GM19452 (cell line): ENCODE data around the gene FAM184A.
A peak's percentile ranks its signal among the peaks of the same experiment; 100 is the strongest.
"Not testable (repeated sequence)": the region's sequence is repeated elsewhere in the genome, so short reads cannot be mapped to it uniquely, and the experiment has no call there.

Source experiments
- ATAC-seq: cut with Tn5 transposase; IDR thresholded peaks from one replicate; pipeline ENCODE4 v1.9.1; 2021; ENCODE audit not compliant: unreplicated experiment

Gene FAM184A, protein sequence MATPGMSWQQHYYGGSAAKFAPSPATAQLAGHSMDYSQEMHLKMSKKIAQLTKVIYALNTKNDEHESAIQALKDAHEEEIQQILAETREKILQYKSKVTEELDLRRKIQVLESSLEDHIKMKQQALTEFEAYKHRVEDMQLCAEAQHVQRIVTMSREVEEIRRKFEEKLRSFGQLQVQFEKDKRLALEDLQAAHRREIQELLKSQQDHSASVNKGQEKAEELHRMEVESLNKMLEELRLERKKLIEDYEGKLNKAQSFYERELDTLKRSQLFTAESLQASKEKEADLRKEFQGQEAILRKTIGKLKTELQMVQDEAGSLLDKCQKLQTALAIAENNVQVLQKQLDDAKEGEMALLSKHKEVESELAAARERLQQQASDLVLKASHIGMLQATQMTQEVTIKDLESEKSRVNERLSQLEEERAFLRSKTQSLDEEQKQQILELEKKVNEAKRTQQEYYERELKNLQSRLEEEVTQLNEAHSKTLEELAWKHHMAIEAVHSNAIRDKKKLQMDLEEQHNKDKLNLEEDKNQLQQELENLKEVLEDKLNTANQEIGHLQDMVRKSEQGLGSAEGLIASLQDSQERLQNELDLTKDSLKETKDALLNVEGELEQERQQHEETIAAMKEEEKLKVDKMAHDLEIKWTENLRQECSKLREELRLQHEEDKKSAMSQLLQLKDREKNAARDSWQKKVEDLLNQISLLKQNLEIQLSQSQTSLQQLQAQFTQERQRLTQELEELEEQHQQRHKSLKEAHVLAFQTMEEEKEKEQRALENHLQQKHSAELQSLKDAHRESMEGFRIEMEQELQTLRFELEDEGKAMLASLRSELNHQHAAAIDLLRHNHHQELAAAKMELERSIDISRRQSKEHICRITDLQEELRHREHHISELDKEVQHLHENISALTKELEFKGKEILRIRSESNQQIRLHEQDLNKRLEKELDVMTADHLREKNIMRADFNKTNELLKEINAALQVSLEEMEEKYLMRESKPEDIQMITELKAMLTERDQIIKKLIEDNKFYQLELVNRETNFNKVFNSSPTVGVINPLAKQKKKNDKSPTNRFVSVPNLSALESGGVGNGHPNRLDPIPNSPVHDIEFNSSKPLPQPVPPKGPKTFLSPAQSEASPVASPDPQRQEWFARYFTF

DNA sequence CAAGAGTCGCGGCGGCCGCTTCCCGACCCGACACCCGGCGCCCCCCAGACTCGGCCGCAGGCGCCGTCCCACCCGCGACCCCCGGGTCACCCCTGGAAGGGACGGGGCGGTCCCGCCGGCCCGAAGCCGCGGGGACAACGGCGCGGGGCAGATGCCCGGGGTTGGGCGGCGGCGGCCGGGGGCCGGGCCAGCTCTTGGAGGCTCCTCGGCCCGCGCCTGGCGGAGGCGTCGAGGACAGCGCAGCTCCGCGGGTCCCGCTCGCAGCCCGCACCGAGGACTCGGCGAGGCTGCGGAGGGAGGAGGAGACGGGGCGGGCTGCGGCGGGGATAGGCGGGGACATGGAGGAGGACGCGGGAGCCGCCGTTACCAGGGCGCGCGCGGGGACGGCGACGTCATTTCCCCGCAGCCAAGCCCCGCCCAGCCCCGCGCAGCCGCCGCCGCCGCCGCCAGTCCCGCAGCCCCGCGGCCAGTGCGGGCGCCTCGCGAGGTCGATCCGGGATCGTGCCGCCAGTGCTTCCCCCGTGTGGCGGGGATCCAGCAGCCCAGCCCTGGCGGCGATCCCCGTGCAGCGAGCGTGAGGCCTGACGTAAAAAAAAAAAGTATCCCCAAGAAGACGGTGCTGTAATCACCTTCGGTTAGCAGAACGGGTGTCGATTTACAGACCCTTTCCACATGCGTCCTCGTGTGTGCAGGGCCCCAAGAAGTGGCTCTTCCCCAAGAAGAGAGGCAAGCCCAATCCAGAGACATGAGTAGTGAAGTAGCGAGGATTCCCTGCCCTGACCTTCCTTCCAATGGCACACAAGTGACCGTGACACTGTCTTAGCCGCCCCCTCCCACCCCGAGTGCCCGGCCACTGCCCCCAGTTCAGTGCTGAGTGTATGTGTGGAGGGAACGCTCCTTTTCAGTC, at the start of gene FAM184A:
FAM184A (minus strand) TSS at position 289 of the 907 bp plus-strand sequence. CDS start 365 bp downstream, outside the sequence.
- ATAC-seq: peak; percentile 51

DNA sequence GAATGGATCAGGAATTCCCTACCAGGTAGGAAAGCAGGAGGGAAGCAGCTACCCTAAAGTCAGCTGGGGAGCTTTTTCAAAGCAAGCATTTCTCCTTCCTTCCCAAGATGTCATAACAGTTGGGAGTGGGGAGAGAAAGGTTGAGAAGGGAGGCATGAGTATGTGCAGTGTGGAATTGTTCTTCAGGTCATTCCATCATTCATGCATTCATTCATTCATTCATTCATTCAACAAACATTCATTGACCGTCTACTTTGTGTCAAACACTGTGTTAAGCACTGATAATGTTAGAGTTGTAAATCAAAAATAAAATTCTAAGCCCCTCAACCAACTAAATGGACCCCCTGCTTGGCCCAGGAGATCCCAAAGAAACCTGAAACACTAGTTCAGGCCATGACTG, 49.2 kb upstream of the FAM184A start:
- ATAC-seq: no peak

DNA sequence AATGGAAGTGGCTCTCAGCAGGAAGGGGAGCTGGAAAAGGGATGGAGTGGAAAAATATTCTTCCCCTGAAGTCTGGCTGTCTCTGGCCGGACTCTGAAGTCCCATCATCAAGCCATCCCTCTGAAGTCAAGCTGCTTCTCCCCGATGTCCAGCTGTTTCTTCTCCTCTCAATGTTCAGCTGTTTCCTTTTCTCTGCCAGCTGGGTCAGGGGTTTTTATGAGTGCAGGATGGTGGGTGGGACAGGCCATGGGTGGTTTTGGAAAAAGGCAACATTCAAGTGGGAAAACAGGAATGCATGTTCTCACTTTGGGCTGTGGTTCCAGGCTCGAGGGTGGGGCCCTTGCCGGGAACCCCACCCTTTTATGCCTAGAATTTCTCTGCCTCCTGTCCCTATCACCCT, 48.4 kb upstream of the FAM184A start:
- ATAC-seq: no peak

DNA sequence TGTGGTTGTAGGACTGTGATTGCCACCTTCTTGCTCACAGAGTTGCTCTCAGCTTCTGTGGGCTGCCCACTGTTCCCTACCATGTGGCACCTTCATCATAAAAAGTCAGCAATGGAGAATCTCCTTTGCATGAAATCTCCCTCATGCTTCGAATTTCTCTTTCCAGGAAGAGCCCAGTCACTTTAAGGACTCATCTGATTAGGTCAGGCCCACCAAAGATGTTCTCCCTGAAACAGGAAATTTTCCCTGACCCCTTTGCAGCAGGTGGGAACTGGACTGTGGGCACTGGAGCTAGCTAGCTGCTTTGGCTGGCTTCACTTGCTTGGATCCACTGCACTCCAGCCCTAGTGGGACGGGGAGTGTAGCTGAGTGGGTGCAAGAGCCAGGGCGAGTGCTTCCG, 47.7 kb upstream of the FAM184A start:
- no peak for ATAC-seq

DNA sequence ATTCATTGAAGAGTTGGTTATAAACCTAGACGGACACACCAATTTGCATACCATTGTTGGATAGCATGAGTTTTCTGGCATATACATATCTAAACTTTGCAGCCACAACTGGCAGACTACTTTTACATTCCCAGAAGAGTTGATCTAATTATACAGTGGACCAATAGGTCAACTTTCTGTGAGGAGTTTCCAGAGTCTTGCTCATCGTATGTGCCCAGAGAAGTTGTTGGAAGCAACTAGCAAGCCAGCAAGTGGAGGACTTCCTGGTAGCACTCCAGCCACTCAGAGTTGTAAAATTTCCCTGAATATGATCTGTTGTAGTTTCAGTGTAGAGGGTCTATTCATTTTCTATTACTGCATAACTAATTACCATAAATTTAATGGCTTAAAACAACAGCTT, 47.1 kb upstream of the FAM184A start:
- ATAC-seq: no peak

DNA sequence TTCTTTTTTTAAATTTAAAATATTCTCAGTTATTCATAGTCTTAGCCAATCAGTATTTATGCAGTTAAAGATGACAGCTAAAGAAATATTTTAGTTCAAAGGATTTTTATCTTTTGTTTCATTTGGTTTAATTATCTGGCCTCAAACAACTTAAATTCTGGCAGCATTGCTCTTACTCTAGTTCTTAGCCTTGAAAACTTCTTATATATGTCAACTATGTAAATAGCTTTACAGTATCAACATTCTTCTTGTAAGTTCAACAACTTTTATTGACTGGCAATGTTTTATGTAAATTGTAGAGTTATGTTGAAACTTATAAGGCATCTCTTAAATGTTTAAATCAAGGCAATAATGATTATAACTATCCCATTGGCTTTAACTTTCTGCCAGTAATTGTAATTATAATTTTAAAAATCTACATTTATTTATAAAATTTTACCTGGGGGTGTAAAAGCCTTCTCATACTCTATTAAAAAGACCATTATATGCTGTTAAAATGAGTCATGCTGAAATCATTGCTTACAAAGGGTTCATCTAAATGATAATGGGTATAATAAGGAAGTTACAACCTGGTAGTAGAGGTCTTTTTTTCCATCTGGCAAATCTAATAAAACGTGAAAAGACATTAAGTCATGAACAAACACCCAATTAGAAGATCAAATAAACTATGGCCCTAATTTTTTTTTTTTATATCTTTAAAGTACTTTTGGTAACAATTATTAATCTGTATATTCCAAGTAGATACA, 45.8 kb upstream of the FAM184A start:
- ATAC-seq: no peak

DNA sequence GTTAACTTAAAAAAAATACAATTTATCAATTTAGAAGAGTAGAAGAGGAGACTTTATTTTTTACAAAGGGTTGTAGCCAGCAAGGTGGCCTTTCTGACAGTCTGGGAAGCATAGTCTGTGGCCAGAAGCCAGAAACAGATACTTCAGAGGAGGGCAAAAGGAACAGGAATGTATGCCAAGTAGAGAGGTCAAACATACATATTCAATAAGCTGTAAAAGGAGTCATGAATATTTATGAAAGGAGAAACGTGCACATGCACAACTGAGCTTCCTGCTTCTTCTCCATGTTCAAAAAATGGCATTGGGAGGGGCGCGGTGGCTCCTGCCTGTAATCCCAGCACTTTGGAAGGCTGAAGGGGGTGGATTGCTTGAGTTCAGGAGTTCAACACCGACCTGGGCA, 43.9 kb upstream of the FAM184A start:
- no peak for ATAC-seq

DNA sequence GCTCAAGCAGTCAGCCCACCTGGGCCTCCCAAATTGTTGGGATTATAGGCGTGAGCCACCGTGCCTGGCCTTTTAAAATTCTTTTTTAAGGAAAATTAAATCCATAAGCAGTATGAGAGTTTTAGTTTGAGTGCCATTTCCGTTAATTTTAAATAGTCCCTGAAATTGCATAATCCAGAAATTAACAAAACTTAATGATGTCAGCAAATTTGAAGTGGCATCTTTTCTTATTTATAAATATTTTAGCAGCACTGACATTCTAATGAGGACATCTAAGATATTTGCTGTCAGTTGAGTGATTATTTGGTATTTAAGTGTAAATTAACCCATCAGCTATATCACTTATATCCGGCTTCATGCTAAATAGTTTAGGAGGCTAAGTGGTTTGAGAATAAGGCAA, 42.9 kb upstream of the FAM184A start:
- ATAC-seq: no peak

DNA sequence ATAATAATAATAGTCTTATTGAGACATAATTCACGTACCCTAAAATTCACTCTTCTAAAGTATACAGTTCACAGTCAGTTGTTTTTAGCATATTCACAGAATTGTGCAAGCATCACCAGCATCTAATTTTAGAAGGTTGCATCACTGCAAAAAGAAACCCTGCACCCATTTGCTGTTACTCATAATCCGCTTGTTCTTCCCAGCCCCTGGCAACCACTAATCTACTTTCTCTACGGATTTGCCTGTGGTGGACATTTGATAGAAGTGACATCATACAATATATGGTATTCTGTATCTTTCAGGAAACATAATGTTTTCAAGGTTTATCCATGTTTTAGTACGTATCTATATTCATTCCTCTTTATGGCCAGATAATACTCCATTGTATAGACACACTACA, 41.5 kb upstream of the FAM184A start:
- no peak for ATAC-seq

DNA sequence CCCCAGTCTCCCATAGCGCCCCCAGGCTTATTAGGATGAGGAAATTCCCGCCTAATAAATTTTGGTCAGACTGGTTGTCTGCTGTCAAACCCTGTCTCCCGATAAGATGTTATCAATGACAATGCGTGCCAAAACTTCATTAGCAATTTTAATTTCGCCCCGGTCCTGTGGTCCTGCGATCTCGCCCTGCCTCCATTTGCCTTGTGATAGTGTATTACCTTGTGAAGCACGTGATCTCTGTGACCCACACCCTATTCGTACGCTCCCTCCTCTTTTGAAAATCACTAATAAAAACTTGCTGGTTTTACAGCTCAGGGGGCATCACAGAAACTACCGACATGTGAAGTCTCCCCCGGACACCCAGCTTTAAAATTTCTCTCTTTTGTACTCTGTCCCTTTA, 40.6 kb upstream of the FAM184A start:
- ATAC-seq: not testable (repeated sequence)

DNA sequence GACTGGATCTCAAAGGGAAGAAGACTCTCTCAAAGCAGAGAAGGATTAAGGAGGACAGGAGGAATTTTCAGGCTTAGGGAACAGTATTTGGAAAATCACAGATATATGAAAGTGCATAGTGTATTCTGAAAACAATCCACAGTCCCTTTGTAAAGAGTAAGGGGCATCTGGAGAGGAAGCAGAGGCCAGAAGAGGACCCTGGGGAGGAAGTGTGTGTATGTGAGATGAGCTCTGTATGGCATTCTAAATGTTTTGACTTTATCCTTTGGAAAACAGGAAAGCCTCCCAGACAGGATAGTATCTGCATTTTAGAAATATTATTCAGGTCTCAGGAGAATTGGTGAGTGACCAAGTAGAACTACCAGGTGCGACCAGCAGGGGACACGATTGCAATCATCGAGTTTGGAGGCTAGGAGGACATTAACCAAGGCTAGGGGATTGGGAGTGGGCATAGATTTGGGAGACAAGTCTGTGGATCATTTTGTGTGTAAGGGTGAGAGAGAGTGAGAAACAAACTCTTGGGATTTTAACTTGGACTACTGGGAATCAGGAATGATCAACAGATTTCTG, 38.3 kb upstream of the FAM184A start:
- ATAC-seq: no peak

DNA sequence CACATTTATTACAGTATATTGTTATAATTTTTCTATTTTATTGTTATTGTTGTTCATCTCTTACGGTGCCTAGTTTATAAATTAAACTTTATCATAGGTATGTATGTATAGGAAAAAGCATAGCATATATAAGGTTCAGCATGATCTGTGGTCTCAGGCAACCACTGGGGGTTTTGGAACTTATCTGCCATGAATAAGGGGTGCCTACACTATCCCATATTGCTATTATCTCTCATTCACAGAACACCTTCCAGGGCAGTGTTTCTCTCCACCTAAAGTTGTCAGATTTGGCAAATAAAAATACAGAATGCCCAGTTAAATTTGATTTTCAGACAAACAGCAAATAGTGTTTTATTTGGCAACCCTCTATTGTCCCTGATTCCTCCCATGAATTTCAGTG, 35.5 kb upstream of the FAM184A start:
- no peak for ATAC-seq

DNA sequence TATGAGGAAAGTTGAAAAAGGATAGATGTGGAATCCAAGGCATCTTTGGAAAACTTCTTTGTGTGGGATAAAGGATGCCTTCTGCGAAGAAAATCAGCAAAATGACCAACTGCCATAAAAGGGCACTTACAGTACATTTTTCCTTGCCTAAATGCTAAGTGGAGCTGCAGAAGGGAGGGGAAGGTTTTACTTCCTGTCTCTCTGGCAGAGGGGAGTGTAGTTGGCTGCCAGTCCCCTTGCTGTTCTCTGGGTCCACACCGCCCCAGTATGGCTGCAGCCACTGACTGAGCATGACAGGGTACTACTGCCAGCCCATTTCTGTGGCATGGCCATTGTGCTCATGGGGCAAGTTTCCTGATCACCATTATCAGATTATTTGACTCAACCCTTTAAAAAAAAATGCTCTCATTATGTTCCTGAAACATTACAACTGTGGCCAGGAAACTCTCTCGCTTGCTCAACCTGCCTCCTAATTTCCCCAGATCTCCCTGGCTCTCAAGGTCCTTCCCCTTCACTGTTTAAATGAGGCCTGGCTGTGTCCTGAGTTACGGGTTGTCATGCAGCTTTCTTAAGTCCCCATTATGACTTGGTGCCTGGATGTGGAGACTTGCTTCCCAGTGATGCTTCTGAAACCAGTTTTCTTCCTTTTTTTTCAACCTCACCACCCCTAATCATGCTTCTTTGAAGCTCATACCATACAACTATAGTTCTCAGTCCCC, 34.5 kb upstream of the FAM184A start:
- no peak for ATAC-seq

DNA sequence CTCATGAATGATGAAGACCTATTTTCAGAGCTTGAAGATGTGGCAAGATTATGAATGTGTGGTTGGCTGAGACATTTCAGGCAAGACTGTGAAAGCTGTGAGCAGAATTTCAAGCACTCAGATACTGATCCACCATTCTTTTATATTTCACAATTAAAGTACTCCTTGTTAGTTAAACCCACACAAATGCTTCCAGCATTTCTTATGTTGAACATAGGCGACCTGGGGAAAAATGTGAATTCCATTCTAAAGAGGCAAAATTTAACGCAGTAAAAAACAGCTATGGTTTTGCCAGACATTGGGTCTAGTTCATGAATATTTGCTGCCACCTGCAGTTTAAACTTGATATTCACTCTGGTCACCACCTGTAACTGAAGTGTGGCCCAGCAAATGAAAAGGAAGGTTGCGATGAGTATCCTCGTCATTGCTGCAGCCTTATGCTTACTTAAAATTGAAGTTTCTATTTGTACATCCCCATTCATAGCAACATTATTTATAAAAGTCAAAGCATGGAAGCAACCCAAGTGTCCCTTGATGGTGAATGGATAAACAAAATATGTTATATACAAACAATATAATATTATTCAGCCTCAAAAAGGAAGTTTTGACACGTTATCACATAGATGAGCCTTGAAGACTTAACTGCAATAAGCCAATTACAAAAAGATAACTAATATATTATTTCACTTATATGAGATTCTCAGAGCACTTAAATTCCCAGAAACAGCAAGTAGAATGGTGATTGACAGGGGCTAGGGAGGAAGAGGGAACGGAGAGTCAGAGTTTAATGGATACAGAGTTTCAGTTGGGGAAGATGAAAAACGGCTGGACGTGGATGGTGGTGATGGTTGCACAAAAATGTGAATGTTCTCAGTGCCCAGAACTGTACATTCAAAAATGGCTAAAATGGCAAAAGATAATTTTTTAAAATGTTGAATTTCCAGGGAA, 32.4 kb upstream of the FAM184A start:
- peak; percentile 81 for ATAC-seq

DNA sequence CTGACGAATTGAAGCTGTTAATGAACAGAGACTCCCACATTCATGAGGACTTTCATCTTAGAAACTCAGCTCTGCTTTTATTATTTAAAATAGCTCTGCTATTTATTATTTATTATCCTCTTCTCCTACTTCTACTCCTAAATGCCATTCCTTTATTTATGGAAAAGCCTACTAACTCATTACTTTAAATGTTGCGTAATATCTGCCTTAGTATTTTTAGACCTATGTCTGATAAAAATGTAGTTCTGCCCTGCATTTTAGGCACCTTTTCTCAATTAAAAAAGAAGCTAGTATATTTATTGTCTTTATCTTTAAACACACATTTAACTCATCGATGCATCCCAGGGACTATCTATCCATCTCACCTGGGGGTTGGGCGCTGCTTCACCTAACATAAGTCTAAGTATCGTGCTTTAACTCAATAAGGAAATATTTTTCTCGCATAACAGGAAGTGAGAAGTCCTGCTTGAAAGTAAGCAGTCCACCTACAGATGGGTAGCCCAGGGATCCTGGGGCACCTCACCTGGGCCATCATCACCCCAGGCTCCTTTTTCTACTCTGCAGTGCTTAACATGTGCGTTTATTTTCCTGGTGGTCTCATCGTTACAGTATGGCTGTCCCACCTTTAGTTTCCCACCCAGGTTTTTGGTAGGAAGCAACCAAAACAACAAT, 31.3 kb upstream of the FAM184A start:
- ATAC-seq: no peak

DNA sequence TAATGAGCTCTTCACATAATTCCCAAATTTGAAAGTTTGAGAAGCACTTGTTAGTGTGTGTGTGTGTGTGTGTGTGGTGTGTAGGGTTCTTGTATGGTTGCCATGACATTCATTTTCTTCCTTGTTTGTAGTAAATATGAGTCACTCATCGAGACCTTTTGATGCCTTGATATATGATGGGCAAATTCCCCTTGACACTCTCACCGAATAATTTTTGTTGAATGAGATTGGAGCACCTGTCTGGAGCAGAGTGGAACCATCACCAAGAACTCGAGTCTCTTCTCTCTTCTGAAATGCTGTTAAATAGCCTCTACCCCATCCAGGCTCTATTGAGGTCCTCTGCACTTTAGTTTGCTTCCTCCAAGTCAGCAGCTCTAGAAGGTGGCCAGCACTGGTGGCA, 29.6 kb upstream of the FAM184A start:
- ATAC-seq: no peak

DNA sequence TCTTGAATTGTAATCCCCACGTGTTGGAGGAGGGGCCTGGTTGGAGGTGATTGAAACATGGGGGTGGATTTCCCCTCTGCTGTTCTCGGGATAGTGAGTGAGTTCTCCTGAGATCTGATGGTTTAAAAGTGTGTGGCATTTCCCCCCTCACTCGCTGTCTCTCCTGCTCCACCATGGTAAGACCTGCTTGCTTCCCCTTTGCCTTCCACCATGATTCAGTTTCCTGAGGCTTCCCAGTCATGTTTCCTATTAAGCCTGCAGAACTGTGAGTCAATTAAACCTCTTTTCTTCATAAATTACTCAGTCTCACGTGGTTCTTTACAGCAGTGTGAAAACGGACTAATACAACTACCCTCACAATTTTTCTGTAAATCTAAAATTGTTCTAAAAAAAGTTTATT, 26.8 kb upstream of the FAM184A start:
- no peak for ATAC-seq
